Gastrocnemius medialis (tissue), 4 donors: ENCODE results near the gene DOCK10. TPM values are rescaled to one million over a fixed set of nuclear protein-coding genes. Genes with fewer than 3 reads are reported as not detected.

Experiments used
- ATAC-seq, 2 donors: fragments of 150-250 bp; one replicate each; pipeline ENCODE4 v1.9.1; 2016
- DNase-seq, 2 donors: peaks; one replicate each; pipeline ENCODE4 v3.0.0-alpha.2; 2019
- H3K27ac ChIP-seq, 4 donors: fragments of 200-600 bp; sonication (generic); 1 replicate in 1 of 4; 2 replicates in 3 of 4; pipeline ENCODE4 v1.5.1; 2016 to 2018; ENCODE audit warnings: mild to moderate bottlenecking in 2 of 4, moderate library complexity in 1 of 4
- H3K27me3 ChIP-seq, 3 donors: fragments of 200-600 bp; sonication (generic) in 2 of 3; 1 replicate in 1 of 3; 2 replicates in 2 of 3; pipeline versions ENCODE4 v1.5.1 to v1.6.0; 2016 to 2019; ENCODE audit warnings: mild to moderate bottlenecking in 1 of 3, moderate library complexity in 1 of 3
- H3K36me3 ChIP-seq, 2 donors: fragments of 200-600 bp; sonication (generic) in 1 of 2; one replicate each; pipeline ENCODE4 v1.5.1; 2017 to 2018
- H3K4me1 ChIP-seq, 2 donors: fragments of 200-600 bp; sonication (generic) in 1 of 2; one replicate each; pipeline ENCODE4 v1.5.1; 2016 to 2017; ENCODE audit warnings: mild to moderate bottlenecking in 2 of 2
- H3K4me3 ChIP-seq, 4 donors: fragments of 200-600 bp; sonication (generic) in 3 of 4; 1 replicate in 1 of 4; 2 replicates in 3 of 4; pipeline ENCODE4 v1.5.1; 2016 to 2019; ENCODE audit warnings: mild to moderate bottlenecking in 2 of 4
- H3K9me3 ChIP-seq, 3 donors: fragments of 200-600 bp; sonication (generic) in 2 of 3; 1 replicate in 1 of 3; 2 replicates in 2 of 3; pipeline ENCODE4 v1.5.1; 2016 to 2019
- POLR2A ChIP-seq, 2 donors: fragments of 450-650 bp; IDR thresholded peaks; one replicate each; pipeline ENCODE4 v1.6.1; 2017; ENCODE audit warnings: antibody characterized with exemption in 2 of 2, mild to moderate bottlenecking in 2 of 2, moderate library complexity in 2 of 2
- in situ Hi-C, 4 donors: fragments of 200-750 bp; cut with MboI; loops; one replicate each; pipeline versions ENCODE4 v1.15.0 to v1.8.0; 2017; ENCODE audit warnings: low sequenced_read_pairs in 4 of 4
- intact Hi-C: fragments of 100-400 bp; cut with DNase I; formaldehyde crosslinking; loops from one replicate; pipeline ENCODE4 v1.15.1; 2023; ENCODE audit warnings: low total_unique reads
- total RNA-seq, 4 donors: library from RNA; depleted of rRNA; stranded (reverse); fragments of >200 nt; gene quantifications; one replicate each; pipeline versions ENCODE4 v1.1.0 to v1.2.3, GENCODE V29; 2016
- TF ChIP-seq, protein P1 (sequence below), 5 experiments: fragments of 450-650 bp in 3 of 5; fragments of 200-600 bp in 2 of 5; sonication (generic) in 2 of 5; IDR thresholded peaks in 4 of 5; conservative IDR thresholded peaks in 1 of 5; 1 replicate in 4 of 5; 2 replicates in 1 of 5; pipeline ENCODE4 v1.5.1; 2016 to 2019; ENCODE audit warnings: antibody characterized with exemption in 5 of 5, mild to moderate bottlenecking in 3 of 5, moderate library complexity in 3 of 5

The DOCK10 gene
- total RNA-seq, 4 donors from 2014 or later = 0.97 to 1.9 (median 1.4) TPM

DNA sequence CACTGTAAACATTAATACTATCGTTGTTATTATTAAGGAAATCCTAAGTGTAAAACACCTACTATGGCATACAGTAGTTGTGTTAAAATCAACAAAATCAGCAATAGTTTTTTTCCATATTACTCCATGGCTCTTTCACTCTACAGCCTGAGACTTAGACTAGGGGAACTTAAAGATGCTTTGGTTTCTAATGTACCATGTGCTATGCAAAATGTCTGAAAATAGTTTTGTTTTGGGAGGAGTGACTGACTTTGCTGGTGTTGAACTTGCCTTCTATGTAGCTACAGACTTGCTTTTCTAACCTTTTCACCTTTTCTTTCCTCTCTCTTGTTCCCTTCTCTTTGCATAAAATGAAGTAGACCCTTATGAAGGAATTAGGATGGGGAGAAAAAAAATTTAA, 167.1 kb downstream of the DOCK10 start:
- in situ Hi-C loops = no loop called here
- Histone ChIP-seq H3K36me3 (no peaks in the 10 kb centered on the region), H3K27me3 (no peaks in the 10 kb centered on the region), H3K4me3 (no peak overlapping the region), H3K27ac (no peak overlapping the region), H3K4me1 (no peaks in the 10 kb centered on the region), H3K9me3 (no peaks in the 10 kb centered on the region)
- no peak for DNase-seq
- ATAC-seq = no peak
- TF ChIP-seq, protein P1, sequence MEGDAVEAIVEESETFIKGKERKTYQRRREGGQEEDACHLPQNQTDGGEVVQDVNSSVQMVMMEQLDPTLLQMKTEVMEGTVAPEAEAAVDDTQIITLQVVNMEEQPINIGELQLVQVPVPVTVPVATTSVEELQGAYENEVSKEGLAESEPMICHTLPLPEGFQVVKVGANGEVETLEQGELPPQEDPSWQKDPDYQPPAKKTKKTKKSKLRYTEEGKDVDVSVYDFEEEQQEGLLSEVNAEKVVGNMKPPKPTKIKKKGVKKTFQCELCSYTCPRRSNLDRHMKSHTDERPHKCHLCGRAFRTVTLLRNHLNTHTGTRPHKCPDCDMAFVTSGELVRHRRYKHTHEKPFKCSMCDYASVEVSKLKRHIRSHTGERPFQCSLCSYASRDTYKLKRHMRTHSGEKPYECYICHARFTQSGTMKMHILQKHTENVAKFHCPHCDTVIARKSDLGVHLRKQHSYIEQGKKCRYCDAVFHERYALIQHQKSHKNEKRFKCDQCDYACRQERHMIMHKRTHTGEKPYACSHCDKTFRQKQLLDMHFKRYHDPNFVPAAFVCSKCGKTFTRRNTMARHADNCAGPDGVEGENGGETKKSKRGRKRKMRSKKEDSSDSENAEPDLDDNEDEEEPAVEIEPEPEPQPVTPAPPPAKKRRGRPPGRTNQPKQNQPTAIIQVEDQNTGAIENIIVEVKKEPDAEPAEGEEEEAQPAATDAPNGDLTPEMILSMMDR (IDR thresholded peaks at IDR 0.05 in 4 of 5, conservative IDR thresholded peaks at IDR 0.05 in 1 of 5) = no peak
- TF ChIP-seq POLR2A (IDR thresholded peaks at IDR 0.05) = no peak
- intact Hi-C loops = no loop called here

DNA sequence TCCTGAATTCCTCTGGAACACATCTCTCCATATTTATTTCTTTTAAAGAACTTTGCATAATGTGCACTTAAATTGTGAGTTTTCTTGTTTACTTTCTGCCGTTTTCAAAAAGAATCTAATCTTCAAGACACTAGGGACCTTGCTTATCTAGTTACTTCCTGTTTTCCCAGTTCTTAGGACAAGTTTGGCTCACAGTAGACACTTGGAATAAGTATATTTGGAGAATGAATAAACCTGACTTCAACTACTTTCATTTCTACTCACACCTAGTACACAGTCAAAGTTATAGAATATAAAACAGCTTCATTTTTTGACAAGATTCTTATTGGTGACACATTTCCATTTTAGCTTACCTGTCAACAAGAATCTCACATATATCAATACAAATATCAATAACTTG, 170.5 kb downstream of the DOCK10 start:
- H3K9me3 ChIP-seq = no peaks in the 10 kb centered on the region
- no peak for TF ChIP-seq POLR2A (IDR thresholded peaks at IDR 0.05)
- TF ChIP-seq, protein P1 (IDR thresholded peaks at IDR 0.05 in 4 of 5, conservative IDR thresholded peaks at IDR 0.05 in 1 of 5) = no peak
- in situ Hi-C loops = no loop called here
- DNase-seq (no peak), ATAC-seq (no peak)
- no peaks in the 10 kb centered on the region for H3K27me3 ChIP-seq
- no peak overlapping the region for H3K27ac ChIP-seq
- H3K4me1 ChIP-seq = no peaks in the 10 kb centered on the region
- no peaks in the 10 kb centered on the region for H3K36me3 ChIP-seq
- intact Hi-C loops = no loop called here
- H3K4me3 ChIP-seq = no peak overlapping the region

DNA sequence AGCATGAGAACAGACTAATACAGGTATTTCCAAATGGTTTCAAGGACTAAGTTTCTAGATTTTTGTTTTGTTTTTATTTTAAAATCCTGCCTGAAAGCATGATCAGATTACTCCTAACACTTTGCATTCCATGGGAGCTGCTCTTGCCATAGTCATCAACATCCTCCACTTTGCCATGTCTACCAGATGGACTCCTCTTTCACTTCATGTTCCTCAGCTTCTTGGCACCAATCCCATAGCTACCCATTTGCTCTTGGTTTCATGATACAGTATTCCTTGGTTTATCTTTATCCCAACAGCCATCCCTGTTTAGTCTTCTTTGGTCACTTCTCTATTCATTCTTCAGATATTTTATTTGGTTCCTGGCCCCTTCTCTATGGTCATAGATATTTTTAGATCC, 171.9 kb downstream of the DOCK10 start:
- intact Hi-C loops = no loop called here
- Histone ChIP-seq H3K9me3 (no peaks in the 10 kb centered on the region), H3K4me1 (no peaks in the 10 kb centered on the region), H3K27me3 (no peaks in the 10 kb centered on the region), H3K4me3 (no peak overlapping the region), H3K27ac (no peak overlapping the region), H3K36me3 (no peaks in the 10 kb centered on the region)
- TF ChIP-seq POLR2A (IDR thresholded peaks at IDR 0.05) = no peak
- TF ChIP-seq, protein P1 (IDR thresholded peaks at IDR 0.05 in 4 of 5, conservative IDR thresholded peaks at IDR 0.05 in 1 of 5) = no peak
- DNase-seq = no peak
- in situ Hi-C loops = no loop called here
- ATAC-seq = no peak

DNA sequence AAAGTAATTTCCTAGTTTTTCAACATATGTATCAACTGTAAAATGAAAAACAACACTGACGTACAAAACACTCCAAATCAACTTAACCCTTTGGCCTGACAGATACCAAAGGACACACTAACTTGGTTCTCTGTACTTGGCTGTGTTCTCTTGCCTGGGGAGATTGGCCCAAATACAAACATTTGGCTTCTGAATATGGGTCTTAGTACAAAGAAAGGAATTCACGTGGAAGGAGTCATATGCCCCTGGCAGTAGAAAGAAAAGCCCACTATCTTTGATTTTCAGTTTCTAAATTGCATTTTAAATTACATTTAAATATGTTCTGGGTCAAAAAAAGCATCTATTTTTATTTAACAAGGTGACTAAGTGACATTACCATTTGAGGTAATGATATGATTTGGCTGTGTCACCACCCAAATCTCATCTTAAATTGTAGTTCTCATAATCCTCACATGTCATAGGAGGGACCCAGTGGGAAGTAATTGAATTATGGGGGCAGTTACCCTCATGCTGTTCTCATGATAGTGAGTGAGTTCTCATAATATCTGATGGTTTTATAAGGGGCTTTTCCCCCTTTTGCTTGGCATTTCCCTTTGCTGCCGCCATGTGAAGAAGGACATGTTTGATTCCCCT, 172.6 kb downstream of the DOCK10 start:
- Histone ChIP-seq H3K36me3 (no peaks in the 10 kb centered on the region), H3K9me3 (no peaks in the 10 kb centered on the region), H3K27me3 (no peaks in the 10 kb centered on the region), H3K4me1 (no peaks in the 10 kb centered on the region), H3K27ac (no peak overlapping the region), H3K4me3 (no peak overlapping the region)
- intact Hi-C loops (no loop called here), in situ Hi-C loops (no loop called here)
- DNase-seq (no peak), ATAC-seq (no peak)
- no peak for TF ChIP-seq POLR2A (IDR thresholded peaks at IDR 0.05)
- TF ChIP-seq, protein P1 (IDR thresholded peaks at IDR 0.05 in 4 of 5, conservative IDR thresholded peaks at IDR 0.05 in 1 of 5) = no peak

DNA sequence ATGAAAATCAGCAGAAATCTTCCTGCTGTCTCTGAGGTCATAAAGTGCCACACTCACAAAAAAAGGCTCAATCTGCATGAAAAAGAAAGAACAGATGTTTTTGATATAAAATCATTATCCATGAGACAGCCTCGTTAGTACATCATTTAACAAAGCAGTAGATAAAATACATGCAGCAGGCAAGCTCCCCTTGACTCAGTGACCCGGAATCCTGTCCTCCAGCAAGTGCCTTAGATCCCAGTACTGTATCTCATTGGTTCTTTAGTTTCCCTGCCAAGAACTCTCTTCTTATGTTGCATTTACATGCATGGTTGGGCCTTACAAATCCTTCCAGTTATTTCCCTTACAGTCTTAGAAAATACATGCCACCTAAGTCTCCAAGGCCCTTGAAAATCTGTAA, 177.3 kb downstream of the DOCK10 start:
- no peak overlapping the region for H3K27ac ChIP-seq
- no peak overlapping the region for H3K4me3 ChIP-seq
- no peak for DNase-seq
- H3K27me3 ChIP-seq = no peaks in the 10 kb centered on the region
- intact Hi-C loops = no loop called here
- TF ChIP-seq POLR2A (IDR thresholded peaks at IDR 0.05) = no peak
- TF ChIP-seq, protein P1 (IDR thresholded peaks at IDR 0.05 in 4 of 5, conservative IDR thresholded peaks at IDR 0.05 in 1 of 5) = no peak
- H3K4me1 ChIP-seq = no peaks in the 10 kb centered on the region
- H3K36me3 ChIP-seq = no peaks in the 10 kb centered on the region
- in situ Hi-C loops = no loop called here
- no peaks in the 10 kb centered on the region for H3K9me3 ChIP-seq
- ATAC-seq = no peak
